Measurements from ENCODE around the gene NPC2.
"Not testable (repeated sequence)": the region's sequence is repeated elsewhere in the genome, so short reads cannot be mapped to it uniquely, and the experiment has no call there.

The NPC2 gene
- total RNA-seq, result 6.2 reads per million, percentile 23 among the genes with 10 or more reads in this experiment

DNA sequence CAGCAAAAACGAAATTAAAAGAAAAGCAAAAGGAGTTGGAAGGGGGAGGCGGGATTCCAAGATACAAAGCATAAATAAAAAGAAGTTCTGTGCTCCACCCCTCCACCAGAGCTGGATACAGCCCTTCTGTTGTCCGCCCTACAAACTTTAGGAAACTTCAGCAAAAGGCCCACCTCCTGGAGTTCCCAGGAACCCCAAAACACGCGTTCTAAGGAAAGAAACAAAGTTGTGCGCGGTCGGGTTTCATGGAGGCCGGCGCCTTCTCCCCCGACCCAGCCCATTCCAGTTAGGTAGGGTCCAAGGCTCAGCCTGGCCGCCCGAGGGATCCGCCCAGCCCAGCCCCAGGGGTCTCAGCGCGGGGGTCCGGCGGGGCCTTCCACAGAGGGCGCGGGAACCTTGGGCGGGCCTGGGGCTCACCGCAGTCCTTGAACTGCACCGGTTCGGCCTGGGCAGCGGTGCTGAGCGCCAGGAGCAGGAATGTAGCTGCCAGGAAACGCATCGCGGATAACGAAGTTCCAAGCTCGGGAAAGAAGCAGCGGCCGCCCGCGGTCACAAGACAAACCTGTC lies at the start of gene NPC2:
Gene NPC2 (minus strand): TSS at position 530 of the 567 bp plus-strand sequence. CDS start 31 bp downstream, at position 499.
- DNase-seq, result no peak

DNA sequence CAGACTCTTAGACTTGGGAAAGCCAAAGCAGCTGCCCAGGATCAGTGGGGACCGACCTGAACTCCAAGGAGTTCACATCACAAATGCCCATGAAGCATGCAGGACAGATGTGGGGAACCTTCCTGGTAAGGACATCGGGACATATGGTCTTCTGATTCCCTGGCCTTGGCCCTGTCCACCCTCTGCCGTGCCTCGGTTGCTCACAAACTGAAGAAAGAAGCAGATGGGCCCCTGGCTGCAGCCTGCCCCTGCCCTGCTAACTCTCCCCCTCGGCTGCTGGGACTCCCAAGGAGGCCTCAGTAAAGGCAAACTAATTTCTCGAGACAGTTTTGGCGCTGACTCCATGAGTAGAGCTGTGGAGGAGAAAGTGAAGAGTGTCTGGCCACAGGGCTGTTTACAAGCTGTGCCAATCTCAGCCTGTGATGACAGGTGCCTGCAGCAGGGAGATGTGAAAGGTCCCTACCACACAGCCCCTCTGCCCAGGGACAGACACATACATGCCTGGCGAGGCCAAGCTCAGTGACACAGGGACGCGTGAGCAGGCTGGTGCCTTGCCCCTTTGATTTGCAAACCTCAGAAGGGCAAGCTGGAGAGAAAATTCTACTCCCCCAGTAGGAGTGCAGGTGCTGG lies 49.1 kb upstream of the NPC2 start:
- no peak for DNase-seq

DNA sequence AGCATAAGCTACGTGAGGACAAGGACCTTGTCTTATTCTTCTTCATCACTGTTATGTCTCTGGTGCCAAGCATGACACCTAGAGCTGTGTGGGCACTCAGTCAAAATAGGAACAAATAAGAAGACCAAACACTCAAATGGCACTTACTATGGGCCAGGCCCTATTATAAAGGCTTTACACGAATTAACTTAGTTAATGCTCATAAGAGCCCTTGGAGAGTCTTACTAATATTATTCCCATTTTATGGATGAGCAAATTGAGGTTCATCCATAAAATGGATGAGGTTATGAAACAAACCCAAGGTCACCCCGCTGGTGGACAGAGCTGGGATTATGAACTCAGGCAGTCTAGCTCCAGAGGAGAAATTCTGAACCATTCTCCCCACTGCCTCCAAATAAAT lies 48.1 kb upstream of the NPC2 start:
- no peak for DNase-seq

DNA sequence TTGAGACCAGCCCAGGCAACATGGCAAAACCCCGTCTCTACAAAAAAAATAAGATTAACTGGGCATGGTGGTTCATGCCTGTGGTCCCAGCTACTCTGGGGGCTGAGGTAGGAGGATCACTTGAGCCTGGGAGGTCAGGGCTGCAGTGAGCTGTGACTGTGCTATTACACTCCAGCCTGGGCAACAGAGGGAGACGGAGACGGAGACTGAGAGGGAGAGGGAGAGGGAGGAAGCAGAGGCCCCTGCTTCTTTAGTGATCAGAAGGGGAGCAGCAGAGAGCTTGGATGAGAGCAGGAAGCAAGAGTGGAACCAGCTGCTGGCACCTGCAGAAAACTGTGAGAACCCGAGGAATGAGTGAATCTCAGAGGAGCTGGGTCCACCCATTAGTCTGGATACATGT lies 46.4 kb upstream of the NPC2 start:
- DNase-seq, result no peak

DNA sequence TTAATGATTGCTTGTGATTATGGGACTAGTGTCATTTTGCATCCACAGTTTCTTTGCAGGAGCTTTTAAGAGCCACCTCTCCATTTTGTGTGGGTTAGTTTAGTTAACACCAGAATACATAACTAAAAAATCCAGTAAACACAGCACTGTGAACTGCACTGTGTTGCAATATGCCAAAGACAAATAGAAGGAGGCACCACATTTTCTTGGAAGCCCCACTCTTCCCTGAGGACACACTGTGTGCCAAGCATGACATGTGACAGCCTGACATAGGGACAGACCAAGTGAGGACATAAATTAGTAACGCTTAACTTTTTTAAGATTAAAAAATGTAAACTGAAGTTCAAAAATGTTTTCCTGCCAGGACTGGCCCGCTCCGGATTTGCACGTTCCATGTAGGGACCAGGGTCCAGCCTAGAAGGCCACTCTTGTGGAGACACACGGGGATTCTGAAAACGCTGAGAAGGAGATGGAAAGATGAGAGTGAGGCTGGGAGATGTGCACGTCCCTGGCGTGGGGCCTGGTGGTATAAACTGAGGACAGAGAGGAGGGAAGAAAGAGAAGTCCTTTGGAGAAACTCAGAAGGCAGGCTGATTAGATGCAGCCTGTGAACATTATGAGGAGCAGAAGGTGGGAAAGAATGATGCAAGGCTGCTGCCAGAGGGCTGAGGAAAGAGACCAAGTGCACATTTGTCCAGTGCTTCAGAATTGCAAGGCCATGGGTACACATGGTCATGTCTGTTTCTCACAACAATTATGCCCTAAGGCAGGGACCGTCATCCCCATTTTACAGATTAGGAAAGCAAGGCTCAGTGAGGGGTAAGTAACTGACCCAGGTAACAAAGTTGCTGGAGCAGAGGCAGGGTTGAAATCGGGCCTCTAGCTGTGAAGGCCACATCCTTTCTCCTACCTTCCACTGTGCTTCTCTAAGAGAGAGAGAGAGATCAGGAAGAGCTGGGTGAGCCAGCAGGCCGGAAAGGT lies 45.6 kb upstream of the NPC2 start:
- no peak for DNase-seq

DNA sequence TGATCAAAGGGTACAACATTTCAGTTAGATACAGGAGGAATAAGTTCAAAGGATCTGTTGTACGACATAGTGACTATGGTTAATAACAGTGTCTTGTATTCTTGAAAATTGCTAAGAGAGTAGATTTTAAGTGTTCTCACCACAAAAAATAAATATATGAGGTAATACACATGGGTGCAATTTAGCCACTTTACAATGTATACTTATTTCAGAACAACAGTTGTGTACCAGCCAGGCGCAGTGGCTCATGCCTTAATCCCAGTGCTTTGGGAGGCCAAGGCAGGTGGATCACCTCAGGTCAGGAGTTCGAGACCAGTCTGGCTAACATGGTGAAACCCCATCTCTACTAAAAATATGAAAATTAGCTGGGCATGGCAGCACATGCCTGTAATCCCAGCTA lies 43.2 kb upstream of the NPC2 start:
- not testable (repeated sequence) for DNase-seq

DNA sequence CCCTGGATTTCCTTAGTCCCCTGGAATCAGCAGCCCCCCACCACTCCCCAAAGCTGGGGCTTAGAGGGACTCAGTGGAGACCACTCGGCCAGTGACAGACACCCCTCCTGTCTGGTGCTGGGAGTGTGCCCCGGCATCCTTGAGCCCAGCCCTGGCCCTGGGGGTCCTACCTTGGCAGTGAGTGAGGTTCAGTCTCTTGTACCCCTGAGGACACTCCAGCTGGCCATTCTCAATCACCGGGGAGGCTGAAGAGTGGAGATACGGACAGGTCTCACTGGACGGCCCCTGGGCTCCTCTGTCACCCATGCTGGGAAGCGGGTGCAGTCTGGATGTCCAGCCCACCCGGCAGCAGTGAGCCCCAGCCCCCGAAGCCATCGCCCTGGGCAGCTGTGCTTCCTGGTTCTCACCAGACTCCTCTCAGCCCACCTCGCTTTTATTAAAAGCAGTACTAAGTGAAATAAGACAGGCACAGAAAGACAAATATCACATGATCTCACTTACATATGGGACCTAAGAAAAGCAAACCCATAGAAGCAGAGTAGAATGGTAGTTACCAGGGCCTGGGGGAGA lies 42.7 kb upstream of the NPC2 start:
- DNase-seq, result no peak

DNA sequence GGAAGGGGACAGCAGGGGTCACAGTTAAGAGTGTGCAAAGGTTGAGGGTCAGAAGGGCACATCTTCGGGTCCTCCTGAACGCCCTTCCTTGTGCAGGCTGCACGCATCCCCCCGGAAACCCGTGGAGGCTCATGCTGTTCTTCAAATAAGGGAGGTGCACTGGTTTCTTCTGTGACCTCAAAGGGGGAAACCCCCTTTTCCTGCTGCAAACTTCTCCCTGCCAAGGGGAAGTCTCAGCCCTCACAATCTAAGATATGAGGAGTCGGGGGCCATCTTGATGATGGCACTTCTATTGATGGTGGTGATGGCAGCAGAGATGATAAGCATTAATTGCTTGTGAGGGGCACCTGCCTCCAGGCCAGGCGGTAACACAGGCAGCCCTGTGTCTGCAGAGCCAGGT lies 40.5 kb upstream of the NPC2 start:
- DNase-seq, result no peak

DNA sequence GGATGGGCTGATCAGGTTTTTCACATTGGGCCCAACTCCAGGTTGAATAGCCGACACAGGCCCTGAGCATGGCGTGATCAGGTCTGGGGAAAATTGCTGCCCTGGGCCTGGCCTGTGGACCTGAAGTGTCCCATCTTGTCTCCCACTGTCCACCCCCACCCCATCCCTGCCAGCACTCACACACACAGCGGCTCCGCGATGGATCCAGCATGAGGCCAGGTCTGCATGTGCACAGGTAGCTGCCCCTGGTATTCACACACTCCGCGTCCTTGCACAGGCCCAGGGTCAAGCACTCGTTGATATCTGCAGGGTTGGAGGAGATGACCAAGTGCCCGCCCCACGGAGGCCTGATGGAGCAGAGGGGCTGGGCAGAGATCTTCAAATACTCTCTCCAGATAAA lies 39.1 kb upstream of the NPC2 start:
- DNase-seq, result no peak

DNA sequence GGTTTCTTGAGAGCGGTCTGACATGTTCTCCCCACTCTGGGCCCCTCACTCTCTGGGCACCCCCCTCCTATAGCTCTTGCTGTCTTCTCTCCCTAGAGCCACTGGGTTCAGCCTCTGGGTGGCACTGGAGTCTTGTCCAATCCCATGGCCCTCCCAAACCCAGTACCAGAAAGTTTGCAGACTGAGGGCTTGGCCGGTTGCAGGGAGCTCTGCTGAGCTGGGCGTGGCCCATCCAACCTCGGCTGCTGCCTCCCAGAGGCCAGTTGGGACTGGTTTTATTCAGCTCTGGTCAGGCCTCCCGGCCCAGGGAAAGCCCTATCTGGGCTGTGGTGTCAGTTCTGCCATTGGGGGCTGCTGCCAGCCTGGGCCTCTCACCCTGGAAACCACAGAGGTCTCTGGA lies 38.4 kb upstream of the NPC2 start:
- DNase-seq, result no peak

DNA sequence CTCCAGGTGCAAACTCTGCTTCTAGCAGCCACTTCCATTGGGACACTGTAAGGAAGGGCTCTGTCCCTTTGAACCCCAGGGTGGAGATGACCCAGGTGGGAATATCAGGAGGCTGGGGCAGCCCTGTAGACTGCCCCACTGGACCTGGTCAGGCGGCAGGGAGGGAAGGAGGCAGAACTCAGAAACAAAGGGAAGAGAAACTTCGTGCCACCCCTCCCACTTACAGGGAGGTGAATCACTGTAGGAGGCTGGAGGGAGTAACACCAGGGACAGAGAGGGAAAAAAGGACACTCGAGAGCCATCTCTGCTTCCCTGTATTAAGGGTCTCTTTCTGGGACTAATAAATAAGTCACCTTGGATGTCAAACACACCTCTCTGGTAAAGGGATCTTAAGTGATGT lies 37.9 kb upstream of the NPC2 start:
- DNase-seq, result no peak

DNA sequence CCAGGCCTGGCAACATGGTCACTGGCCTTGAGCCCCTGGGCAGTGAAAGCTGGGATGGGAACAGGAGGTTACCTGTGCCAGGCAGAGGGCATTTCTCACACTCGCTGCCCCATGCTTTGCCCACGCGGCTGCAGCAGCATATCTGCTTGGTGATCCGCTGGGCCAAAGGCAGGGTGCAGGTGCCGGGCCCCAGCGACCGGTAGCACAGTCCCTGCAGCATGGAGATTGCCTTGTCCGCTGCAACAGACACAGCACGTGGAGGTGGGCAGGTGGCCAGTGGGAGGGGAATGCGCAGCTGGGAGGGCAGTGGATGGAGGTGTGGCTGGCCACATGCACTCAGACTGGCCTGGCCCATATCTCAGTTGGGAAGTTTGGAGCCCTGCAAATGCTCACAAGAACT lies 35.8 kb upstream of the NPC2 start:
- no peak for DNase-seq

DNA sequence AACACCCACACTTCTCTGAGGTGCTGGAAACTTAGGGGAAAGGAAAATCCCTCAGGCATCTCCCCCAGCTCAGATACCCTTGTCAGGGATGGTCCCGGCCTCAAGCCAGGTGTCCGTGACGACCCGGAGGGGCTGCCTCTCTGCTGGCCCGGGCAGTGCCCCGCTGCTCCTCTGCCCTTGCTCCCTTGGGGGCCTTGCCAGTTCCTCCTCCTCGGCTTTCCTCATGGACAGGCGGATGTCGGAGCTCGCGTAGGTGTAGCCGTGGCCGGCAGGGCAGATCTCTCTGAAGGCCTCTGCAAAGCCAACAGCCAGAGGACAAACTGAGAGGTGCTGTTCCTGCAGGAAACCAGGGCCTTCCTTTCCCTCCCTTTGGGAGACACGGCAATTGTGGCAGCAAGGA lies 35.3 kb upstream of the NPC2 start:
- no peak for DNase-seq

DNA sequence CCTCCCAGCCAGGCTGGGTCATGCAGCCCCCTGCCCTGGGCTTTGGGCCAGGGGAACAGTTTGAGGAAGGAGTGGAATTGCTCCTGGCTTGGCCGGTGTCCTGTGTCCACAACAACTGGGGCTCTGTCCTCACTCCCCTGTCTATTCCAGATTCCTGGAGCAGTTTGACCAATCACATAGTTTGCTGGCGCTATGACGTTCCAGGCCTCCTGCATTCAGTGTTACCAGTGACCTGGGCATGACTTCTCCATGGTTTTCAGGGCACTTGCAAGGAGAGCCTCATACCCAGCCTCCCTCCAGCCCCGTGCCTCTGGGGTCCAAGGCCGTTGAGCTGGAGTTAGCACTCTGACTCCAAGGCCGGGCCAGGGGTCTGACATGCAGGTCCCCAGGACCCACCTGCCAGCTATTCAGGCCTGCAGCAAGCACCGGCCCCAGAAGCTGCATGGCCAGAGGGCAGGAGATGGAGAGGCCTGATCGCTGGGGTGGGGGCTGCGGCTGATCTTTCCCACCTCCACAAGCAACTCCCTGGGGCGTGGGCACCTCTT lies 34.7 kb upstream of the NPC2 start:
- no peak for DNase-seq

DNA sequence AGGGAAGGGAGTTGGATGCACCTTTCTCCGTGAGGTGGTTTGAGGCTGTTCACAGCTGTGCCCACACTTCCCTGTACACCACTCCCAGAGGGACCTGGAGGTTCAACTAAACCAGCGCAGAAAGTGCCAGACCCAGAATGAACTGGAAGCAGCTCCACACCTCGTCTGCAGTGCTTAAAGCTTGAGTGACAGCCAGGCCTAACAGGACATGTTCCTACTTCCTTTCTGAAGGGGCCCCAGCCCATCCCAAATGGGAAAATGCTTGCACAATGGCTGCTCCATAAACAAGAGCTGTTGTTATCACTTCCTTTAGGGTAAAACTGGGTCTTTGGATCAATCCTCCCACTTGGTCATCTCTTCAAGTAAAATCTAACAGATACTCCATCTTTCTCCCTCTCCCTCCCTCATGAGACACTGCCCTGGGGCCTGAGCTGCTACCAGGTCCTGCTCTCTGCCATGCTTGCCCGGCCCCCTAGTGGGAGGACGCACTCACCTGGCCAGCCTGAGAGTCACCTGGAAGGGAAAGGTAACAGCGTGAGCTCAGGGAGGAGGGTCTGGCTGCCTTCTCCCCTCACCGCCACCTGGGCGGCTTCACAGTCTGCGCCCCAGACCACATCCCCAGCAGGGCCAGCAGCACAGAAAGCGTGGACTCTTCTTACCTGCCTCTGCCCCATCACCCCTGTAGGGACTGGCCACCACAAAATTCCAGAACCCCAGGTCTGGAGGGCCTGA lies 33.9 kb upstream of the NPC2 start:
- DNase-seq, result no peak

DNA sequence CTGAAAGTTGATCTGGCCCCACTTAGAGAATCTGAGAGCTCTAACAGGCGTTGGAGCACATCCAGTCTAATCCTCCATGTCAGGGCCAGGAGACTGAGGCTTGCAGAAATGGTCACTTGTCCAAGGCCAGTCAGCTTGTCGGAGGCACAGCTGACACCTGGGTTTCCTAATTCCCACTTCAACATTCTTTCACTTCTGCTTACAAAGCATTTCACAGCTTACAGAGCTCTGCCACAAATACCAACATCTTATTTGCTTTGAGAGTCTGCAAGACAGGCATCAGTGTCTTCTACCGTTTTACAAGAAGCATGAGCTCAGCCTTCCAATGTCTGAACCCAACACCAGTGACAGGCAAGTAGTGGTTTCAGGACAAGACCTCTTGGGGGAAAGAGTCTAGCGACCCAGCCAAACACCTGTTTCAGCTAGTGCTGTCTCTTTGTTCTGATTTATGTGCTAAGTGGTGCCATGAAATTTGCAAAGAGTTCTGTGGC lies 32.3 kb upstream of the NPC2 start:
- no peak for DNase-seq

DNA sequence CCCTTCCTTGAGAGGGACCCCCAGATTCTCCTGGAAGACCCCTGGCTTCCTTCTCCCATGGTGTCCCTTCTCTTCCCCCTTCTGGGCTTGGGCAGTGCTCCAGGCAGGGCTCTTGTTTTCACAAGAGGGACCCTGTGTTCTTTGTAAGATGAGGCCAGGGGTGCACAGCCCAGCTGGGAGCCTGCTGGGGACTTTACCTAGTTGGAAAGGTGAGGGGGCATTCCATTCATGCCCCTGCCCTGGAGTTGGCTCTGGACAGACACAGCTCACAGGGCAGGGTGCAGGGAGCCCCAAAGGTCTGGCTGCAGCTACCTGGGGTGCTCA lies 31.7 kb upstream of the NPC2 start:
- DNase-seq, result no peak

DNA sequence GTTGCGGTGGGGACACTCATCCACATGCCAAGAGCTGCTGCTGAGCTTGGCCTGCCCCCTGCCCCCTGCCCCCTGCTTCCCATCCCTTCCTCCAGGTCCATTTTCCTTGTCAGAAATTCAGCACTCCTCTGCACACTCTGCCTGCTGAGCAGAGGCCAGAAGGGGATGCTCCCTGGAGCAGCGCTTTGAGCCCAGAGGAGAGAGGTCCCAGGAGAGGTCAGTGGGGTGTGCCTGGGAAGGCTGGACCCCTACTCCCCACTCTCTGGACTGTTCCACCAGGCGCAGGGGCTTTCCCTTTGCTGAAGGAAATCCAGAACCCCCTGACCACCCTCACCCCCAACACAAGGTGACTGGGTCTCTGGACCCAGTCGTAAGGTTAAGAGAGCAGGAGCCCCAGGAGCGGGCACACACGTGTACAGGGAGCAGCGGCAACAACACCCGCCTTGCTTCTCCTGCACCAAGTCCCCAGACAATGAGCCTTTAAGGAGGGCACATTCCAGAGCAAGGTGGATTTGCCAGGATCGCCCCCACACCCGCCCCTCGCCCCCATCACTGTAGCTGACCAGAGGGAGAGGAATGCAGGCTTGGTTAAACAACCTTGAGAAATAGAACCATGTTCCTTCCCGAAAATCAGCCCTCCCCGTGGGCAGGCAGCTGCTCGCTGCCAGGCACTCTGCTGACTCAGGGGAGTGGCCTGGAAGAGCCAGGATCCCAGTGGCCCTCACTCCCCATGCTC lies 31.1 kb upstream of the NPC2 start:
- DNase-seq, result no peak

DNA sequence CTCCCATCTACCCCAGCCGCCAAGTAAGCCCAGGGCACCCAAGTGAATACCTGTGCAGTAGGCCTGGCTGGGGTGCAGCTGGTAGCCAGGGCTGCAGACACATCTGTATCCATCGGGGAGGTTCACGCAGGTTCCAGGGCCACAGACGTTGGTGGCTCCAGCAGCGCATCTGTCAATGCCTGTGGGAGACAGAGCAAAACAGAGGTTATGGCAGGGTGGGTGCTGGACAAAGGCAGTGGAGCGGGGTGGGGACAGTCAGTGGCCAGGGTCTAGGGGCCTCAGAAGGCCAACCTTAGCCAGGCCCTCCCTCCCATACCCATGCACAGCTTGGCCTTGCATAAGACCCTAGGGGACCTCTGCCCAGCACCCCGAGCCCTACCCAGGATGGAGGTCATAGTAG lies 29.6 kb upstream of the NPC2 start:
- DNase-seq, result no peak

DNA sequence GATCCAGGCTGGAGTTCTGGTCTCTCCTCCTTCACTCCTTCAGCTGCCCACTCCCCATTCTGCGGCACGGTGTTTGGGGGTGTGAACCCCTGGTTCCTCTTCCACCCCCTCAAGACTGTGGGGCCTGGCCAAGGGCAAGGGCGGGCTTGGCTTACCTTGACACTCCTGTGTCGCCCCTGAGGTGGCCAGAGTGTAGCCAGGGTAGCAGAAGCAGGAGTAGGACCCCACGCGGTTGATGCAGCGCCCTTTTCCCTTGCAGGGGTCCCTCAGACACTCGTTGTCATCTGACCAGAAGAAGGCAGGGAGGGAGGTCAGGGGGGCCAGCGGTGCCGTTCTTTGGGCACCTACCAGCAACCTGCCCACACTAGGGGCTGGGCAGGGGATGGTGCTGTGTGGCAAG lies 28.7 kb upstream of the NPC2 start:
- DNase-seq, result no peak

DNA sequence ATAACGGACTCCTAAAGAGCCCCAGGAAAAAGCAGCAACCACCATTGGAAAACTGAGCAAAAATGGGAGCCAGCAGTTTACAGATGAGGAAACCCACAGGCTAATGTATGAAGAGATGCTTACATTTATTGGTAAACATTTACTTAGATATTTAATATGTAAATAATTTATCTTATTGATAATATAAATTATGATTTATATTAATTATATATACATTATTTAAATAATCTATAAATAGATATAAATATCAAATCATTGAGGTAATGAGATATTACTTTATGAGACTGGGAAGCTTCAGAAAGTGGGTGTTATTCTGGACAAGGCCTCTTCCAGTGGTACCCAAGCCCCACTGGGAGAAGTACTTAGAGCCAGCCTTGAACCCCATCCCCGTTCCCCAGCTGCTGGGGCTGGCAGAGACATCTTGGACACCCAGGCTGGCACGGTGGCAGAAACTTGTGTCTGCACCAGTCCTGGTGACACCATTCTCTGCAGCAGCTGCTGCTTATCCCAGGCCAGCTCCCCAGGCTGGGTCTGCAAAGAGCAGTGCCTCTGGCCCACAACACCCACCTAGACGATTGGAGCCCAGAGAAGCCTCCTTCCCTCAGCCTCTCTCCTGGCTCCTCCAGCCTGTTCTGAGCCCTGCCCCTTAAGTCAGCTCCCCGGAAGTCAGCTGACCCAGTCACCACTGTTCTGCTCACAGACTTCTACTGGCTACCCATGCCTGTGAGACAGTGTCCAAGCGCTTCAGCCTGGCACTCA lies 26.4 kb upstream of the NPC2 start:
- DNase-seq, result no peak
